SU-DHL-6 (cell line): ENCODE measurements around the gene MPV17.

Experiments used
- H2AFZ ChIP-seq: fragments of 200-600 bp; sonication (generic); 2 replicates; pipeline ENCODE4 v1.6.1; 2014; ENCODE audit warnings: low read depth, mild to moderate bottlenecking, moderate library complexity, mixed read lengths, antibody characterized with exemption, low read length; ENCODE audit not compliant: severe bottlenecking
- H3F3A ChIP-seq: fragments of 200-600 bp; shearing (Covaris generic); 2 replicates; pipeline ENCODE4 v1.6.0; 2016; ENCODE audit warnings: antibody characterized with exemption, mild to moderate bottlenecking; ENCODE audit not compliant: insufficient read depth
- H3K27ac ChIP-seq: fragments of 200-600 bp; sonication (generic); 2 replicates; pipeline ENCODE4 v1.5.1; 2016; ENCODE audit warnings: low read depth, mild to moderate bottlenecking, low read length, moderate library complexity, mixed read lengths
- H3K27me3 ChIP-seq: fragments of 200-600 bp; sonication (generic), shearing (Covaris generic); 2 replicates; pipeline ENCODE4 v1.6.0; 2014; ENCODE audit warnings: mild to moderate bottlenecking, low read length
- H3K36me3 ChIP-seq: fragments of 200-600 bp; sonication (generic); 2 replicates; pipeline ENCODE4 v1.6.1; 2014; ENCODE audit warnings: mild to moderate bottlenecking, low read length, mixed read lengths
- H3K4me2 ChIP-seq: fragments of 300-600, 200-600 bp; shearing (Covaris generic), sonication (generic); 2 replicates; pipeline ENCODE4 v1.6.0; 2014; ENCODE audit warnings: low read length, low read depth, mild to moderate bottlenecking; ENCODE audit not compliant: poor library complexity, severe bottlenecking
- H3K4me3 ChIP-seq: fragments of 200-600 bp; sonication (generic); 2 replicates; pipeline ENCODE4 v1.5.1; 2014; ENCODE audit warnings: antibody characterized with exemption, low read length, mild to moderate bottlenecking, mixed read lengths; ENCODE audit not compliant: insufficient read depth, poor library complexity, severe bottlenecking
- H3K79me2 ChIP-seq: fragments of 200-600 bp; sonication (generic); 2 replicates; pipeline ENCODE4 v1.6.1; 2014; ENCODE audit warnings: mild to moderate bottlenecking, low read length, moderate library complexity; ENCODE audit not compliant: insufficient read depth
- H3K9ac ChIP-seq: fragments of 200-600 bp; sonication (generic); 2 replicates; pipeline ENCODE4 v1.7.0; 2014; ENCODE audit warnings: mild to moderate bottlenecking, low read length
- H3K9me2 ChIP-seq: fragments of 200-600 bp; sonication (generic); replicated peaks from 2 replicates; pipeline ENCODE4 v1.6.1; 2014; ENCODE audit warnings: low read length; ENCODE audit not compliant: insufficient read depth
- H3K9me3 ChIP-seq: fragments of 200-600 bp; sonication (generic); 2 replicates; pipeline ENCODE4 v1.6.1; 2014; ENCODE audit warnings: low read length, mixed read lengths; ENCODE audit not compliant: insufficient read depth
- H4K20me1 ChIP-seq: fragments of 200-600 bp; sonication (generic); 2 replicates; pipeline ENCODE4 v1.6.1; 2014; ENCODE audit warnings: low read depth, mild to moderate bottlenecking, antibody characterized with exemption, low read length, moderate library complexity, mixed read lengths
- EZH2phosphoT487 ChIP-seq: fragments of 200-600 bp; sonication (generic), shearing (Covaris generic); conservative IDR thresholded peaks from 2 replicates; pipeline ENCODE4 v1.6.1; 2018; ENCODE audit warnings: mild to moderate bottlenecking, antibody characterized with exemption, low read length, moderate library complexity, mixed read lengths
- TF ChIP-seq, protein P1 (sequence below): fragments of 200-600 bp; sonication (generic); IDR thresholded peaks from one replicate; pipeline ENCODE4 v1.5.1; 2017; ENCODE audit warnings: antibody characterized with exemption, mild to moderate bottlenecking, low read length, moderate library complexity; ENCODE audit not compliant: insufficient read depth, poor library complexity, severe bottlenecking

The MPV17 gene

GRCh38 chr2:27264753-27265535 is 58.0 kb downstream of the MPV17 start:
- no peak overlapping the region for H3K4me3 ChIP-seq
- H3K9me3 ChIP-seq, result no peaks in the 10 kb centered on the region
- H3K79me2 ChIP-seq, result no peaks in the 10 kb centered on the region
- H3F3A ChIP-seq, result no peaks in the 10 kb centered on the region
- H3K9me2 ChIP-seq, result no peaks in the 10 kb centered on the region
- H3K4me2 ChIP-seq, result no peak overlapping the region
- TF ChIP-seq EZH2phosphoT487, result no peak
- TF ChIP-seq, protein P1, sequence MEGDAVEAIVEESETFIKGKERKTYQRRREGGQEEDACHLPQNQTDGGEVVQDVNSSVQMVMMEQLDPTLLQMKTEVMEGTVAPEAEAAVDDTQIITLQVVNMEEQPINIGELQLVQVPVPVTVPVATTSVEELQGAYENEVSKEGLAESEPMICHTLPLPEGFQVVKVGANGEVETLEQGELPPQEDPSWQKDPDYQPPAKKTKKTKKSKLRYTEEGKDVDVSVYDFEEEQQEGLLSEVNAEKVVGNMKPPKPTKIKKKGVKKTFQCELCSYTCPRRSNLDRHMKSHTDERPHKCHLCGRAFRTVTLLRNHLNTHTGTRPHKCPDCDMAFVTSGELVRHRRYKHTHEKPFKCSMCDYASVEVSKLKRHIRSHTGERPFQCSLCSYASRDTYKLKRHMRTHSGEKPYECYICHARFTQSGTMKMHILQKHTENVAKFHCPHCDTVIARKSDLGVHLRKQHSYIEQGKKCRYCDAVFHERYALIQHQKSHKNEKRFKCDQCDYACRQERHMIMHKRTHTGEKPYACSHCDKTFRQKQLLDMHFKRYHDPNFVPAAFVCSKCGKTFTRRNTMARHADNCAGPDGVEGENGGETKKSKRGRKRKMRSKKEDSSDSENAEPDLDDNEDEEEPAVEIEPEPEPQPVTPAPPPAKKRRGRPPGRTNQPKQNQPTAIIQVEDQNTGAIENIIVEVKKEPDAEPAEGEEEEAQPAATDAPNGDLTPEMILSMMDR, result peak; percentile 16
- no peaks in the 10 kb centered on the region for H3K27me3 ChIP-seq
- H2AFZ ChIP-seq, result no peak overlapping the region
- no peaks in the 10 kb centered on the region for H4K20me1 ChIP-seq
- H3K27ac ChIP-seq, result no peak overlapping the region
- no peaks in the 10 kb centered on the region for H3K36me3 ChIP-seq
- H3K9ac ChIP-seq, result no peak overlapping the region

DNA sequence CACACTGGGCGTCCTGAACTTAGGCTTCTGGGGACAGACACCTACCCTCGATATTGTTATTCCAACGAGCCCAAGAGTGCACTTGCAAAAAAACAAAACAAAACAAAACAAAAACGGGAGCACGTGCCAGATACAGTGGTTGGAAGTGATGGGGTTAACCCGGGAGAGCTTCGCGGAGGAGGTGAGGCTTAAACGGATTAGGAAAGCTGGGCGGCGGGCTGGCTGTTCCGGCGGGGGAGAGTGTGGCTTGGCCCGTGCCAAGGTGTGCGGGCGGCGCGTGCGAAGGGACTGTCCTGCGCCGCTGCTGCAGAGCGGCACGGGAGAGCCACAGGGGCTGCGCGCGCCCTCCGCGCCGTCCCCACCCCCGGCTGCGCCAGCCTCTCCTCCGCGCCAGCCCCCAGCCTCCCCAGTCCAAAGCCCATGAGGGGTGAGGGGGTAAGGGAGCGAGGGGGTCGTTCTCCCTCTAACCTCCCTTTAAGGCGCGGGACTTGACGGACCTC is 58.6 kb downstream of the MPV17 start:
- H3K4me2 ChIP-seq, result no peak overlapping the region
- no peaks in the 10 kb centered on the region for H3F3A ChIP-seq
- H3K9me3 ChIP-seq, result no peaks in the 10 kb centered on the region
- no peaks in the 10 kb centered on the region for H3K9me2 ChIP-seq
- no peak overlapping the region for H3K9ac ChIP-seq
- no peak overlapping the region for H2AFZ ChIP-seq
- H3K27me3 ChIP-seq, result no peaks in the 10 kb centered on the region
- H3K27ac ChIP-seq, result no peak overlapping the region
- H3K4me3 ChIP-seq, result no peak overlapping the region
- H3K79me2 ChIP-seq, result no peaks in the 10 kb centered on the region
- no peaks in the 10 kb centered on the region for H4K20me1 ChIP-seq
- no peaks in the 10 kb centered on the region for H3K36me3 ChIP-seq
- TF ChIP-seq, protein P1, result no peak
- no peak; the same call in 1 of the 2 replicates for TF ChIP-seq EZH2phosphoT487

GRCh38 chr2:27263287-27264252 is 59.3 kb downstream of the MPV17 start:
- H3K79me2 ChIP-seq, result no peaks in the 10 kb centered on the region
- H3K4me3 ChIP-seq, result peak overlapping the region; percentile 44
- no peak overlapping the region for H3K27ac ChIP-seq
- peak overlapping the region; percentile 79 for H3K4me2 ChIP-seq
- H3K27me3 ChIP-seq, result no peaks in the 10 kb centered on the region
- peak; percentile 72; the same call in 1 of the 2 replicates for TF ChIP-seq EZH2phosphoT487
- TF ChIP-seq, protein P1, result no peak
- no peaks in the 10 kb centered on the region for H3K9me3 ChIP-seq
- peak overlapping the region; percentile 79 for H2AFZ ChIP-seq
- no peaks in the 10 kb centered on the region for H3K9me2 ChIP-seq
- H3K36me3 ChIP-seq, result no peaks in the 10 kb centered on the region
- H3F3A ChIP-seq, result no peaks in the 10 kb centered on the region
- peak overlapping the region; percentile 45; the same call in 1 of the 2 replicates for H3K9ac ChIP-seq
- H4K20me1 ChIP-seq, result no peaks in the 10 kb centered on the region
